SK-N-SH treated with all-trans-retinoic acid at 6 μM for 48 hours (cell line): ENCODE data around the gene CACNA1C.

Experiments
- ARNTL ChIP-seq: fragments of 450-650 bp; formaldehyde crosslinking; IDR thresholded peaks from 2 replicates; pipeline ENCODE4 v1.5.0; 2020; ENCODE audit warnings: low read depth, mild to moderate bottlenecking, moderate library complexity, borderline replicate concordance
- CREB5 ChIP-seq: fragments of 250-450 bp; sonication (Bioruptor Pico); IDR thresholded peaks from 2 replicates; pipeline ENCODE4 v1.5.1; 2020; ENCODE audit warnings: low read depth, mild to moderate bottlenecking, moderate library complexity
- GLIS3 ChIP-seq: fragments of 250-450 bp; sonication (Bioruptor Pico); IDR thresholded peaks from 2 replicates; pipeline ENCODE4 v1.5.0; 2020; ENCODE audit warnings: mild to moderate bottlenecking, moderate library complexity
- ISL1 ChIP-seq: fragments of 250-450 bp; sonication (Bioruptor Pico); IDR thresholded peaks from 2 replicates; pipeline ENCODE4 v2.1.2; 2022; ENCODE audit warnings: mild to moderate bottlenecking, moderate library complexity
- PPARA ChIP-seq: fragments of 250-450 bp; sonication (Bioruptor Pico); IDR thresholded peaks from 2 replicates; pipeline ENCODE4 v1.5.0; 2020; ENCODE audit warnings: mild to moderate bottlenecking, borderline replicate concordance
- RARB ChIP-seq: fragments of 250-450 bp; sonication (Bioruptor Pico); IDR thresholded peaks from 2 replicates; pipeline ENCODE4 v1.8.0; 2021; ENCODE audit warnings: mild to moderate bottlenecking, moderate library complexity
- TSHZ2 ChIP-seq: fragments of 250-450 bp; sonication (Bioruptor Pico); IDR thresholded peaks from 2 replicates; pipeline ENCODE4 v1.5.0; 2020; ENCODE audit warnings: mild to moderate bottlenecking, moderate library complexity

DNA sequence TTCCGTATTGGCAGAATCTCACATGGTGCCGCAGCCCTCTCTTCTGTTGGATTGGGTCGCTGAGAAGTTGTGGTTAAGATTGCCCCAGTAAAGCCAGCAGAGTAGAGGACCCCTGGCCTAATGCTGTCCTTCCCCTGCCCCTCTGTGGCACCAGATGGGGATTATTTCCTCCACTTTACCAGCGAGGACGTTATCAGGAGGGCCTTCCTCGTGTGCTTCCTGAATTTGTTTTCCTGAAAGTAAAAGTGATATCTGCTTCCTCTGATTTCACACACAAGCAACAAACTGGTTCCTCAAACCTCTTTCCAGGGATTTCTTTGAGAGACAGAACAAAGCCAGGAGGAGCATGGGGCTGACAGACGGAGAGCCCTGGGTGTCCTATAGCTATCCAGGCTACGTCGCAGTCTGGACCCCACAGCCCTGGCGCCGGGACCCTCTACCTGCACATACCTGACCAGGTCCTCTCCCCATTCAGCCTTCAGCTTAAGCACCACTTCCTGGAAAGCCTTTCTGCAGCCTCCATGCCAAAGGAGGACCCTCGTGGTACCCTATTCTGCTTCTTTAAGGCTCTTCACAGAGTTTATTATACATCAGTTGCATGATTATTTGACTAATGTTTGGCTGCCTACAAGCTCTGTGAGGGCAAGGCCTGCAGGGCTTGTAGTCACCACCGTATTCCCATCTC is 427.2 kb downstream of the CACNA1C start:
- no peak for TF ChIP-seq ARNTL (CRISPR knock-in tag)
- no peak for TF ChIP-seq TSHZ2 (CRISPR knock-in tag)
- TF ChIP-seq RARB (CRISPR knock-in tag) = no peak
- no peak for TF ChIP-seq PPARA
- TF ChIP-seq GLIS3 = no peak
- no peak for TF ChIP-seq CREB5 (CRISPR knock-in tag)
- TF ChIP-seq ISL1 (CRISPR knock-in tag) = no peak
